GM21619 (cell line): ENCODE measurements around the gene COLQ.
"Not testable (repeated sequence)": the region's sequence is repeated elsewhere in the genome, so short reads cannot be mapped to it uniquely, and the experiment has no call there.

Experiments
- ATAC-seq: cut with Tn5 transposase; IDR thresholded peaks from one replicate; pipeline ENCODE4 v1.9.1; 2021; ENCODE audit not compliant: unreplicated experiment

The COLQ gene

DNA sequence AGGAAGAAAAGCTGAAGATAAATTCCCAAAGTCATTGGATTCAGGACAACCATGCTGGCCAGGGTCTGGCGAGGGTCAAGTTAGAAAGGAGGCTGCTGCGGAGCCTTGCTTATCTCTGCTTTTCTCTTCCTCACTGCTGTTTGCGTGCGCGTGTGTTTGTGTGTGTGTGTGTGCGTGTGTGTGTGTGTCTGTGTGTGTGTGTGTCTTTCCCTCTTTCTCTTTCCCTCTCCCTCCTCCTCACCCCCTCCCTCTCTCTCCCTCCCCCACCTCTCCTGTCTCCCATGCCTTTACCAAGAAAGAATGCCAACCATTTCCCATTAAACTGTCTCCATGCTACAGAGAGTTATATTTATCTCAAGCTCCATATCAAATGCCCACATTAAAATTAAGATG lies at the start of gene COLQ:
Gene COLQ, minus strand, starts transcription at position 134 of the 393 bp plus-strand sequence. Its CDS starts 81 bp downstream, at position 53.
- ATAC-seq, result no peak

DNA sequence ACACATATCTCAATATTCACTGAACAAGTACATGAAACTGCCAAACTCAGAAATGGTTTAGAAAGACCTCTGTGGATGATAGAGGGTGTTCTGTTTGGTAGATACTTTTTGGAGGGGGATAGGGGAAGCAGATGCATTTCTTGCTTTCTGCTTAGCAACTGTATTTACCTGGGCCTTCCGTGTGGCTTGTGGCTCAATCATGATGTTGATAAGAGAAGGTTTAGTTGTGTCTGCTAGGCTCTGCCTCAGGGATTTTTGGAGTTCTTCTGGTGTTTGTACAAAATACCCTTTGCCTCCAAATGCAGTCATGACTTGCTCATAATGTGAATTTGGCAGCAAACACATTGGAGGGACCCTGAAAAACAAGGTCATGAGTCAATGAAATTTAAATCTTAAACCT lies 41.7 kb upstream of the COLQ start:
- no peak for ATAC-seq

DNA sequence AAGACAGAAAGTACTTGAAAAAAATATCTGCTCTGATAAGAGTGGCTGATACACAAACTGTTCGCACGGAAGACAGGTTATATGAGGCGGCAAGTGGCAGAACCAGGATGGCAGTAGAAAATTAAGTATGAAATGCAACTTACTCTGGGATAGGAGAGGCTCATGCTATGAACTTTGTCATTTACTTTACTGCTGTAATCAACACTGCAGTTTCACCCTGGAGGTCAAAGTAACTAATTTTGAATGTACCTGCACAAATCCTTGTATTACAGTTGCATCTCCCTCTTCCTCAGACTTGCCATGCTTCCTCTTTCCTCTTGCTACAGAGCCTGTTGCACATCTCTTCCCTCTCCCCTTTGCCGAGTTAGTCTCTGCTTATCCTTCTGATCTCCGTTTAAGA lies 41.1 kb upstream of the COLQ start:
- ATAC-seq, result no peak

DNA sequence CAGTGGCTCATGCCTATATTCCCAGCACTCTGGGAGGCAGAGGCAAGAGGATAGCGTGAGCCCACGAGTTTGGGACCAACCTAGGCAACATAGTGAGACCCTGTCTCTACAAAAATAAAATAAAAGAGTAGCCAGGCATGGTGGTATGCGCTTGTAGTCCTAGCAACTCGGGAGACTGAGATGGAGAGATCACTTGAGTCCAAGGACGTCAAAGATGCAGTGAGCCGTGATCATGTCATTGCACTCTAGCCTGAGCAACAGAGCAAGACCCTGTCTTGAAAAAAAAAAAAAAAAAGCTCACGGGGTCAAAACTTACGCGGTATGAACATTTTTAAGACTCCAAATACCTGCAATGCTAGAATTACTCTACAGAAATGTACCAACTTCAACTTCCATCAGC lies 37.1 kb upstream of the COLQ start:
- no peak for ATAC-seq

DNA sequence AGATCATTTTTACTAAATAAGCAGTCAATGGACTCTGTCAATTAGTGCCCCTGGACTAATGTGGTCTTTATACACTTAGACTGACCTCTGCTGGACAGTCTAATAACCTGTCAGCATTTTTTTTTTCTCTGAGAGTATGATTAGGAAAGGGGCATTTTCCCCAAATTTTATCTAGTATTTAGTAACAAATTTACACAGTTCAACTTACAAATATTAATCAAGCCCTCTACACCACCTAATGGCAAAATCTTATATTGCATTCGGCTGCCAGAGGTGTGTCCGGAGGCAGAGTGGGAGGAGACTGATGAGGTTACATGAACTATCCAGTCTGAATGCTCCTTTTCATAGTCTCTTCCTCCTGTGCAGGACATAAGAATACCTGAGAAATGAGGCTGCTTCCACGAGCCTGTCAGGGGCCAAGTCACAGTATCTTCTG lies 36.0 kb upstream of the COLQ start:
- ATAC-seq, result peak; percentile 71

DNA sequence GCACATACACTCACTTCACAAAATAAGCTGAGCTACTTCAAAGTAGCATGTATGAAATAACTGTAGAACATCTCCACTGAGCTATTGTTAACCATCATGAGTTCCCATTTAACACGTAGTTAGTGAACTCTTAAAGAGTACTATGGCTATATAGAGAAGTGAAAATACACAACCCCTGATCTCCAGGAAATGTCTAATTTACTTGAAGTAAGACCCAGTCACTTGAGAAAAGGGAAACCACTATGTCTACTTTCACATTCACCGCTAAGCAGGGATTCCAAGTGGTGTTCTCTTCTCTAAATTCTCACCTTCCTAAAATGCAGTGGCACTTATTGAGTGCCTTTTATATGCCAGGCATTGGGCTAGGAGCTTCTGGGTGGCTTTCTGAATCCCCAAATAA lies 35.0 kb upstream of the COLQ start:
- ATAC-seq, result peak; percentile 86

DNA sequence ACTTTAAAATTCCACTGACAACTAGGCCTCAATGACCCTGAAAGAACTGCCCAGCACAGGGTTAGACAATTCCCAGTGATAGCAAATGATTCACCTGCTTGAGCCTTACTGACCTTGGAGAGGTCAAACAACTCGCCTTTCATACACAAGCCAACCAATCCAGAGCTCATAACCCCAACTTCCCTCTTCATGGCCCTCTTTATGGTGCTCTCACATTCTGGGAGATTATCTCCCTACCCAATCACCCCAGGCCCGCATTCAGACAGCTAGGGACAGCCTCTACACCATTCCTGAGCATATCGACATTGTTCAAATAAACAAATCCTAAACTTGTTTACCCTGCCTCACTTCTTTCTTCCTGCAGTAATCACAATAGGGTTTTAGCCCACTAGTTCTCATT lies 32.2 kb upstream of the COLQ start:
- no peak for ATAC-seq

DNA sequence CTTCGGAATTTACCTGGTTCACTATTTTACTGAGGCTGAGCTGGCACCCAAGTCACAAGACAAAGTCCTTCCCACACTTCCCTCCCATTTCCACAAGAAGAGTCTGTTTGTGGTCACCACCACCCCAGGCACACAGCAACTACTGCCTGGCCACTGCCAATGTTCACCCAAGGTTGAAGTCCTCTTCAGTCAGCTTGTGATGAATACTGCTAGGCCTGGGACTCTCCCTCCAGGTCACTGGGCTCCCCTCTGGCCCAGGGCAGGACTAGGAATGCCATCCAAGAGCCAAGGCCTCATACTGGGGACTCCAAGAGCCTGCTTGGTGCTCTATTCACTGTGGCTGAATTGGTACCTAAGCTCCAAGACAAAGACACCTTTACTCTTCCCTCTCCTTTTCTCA lies 30.4 kb upstream of the COLQ start:
- ATAC-seq, result no peak

DNA sequence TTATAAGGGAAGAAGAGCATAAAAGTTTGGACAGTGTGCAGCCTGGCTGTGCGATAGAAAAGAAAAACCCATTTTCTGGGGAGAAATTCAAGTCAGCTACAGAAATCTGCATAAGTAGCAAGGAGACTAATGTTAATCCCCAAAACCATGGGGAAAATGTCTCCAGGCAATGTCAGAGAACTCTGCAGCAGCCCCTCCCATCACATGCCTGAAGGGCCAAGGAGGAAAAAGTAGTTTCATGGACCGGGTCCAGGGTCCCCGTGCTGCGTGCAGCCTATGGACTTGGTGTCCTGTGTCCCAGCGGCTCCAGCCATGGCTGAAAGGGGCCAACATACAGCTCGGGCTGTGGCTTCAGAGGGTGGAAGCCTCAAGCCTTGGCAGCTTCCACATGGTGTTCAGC lies 28.3 kb upstream of the COLQ start:
- no peak for ATAC-seq

DNA sequence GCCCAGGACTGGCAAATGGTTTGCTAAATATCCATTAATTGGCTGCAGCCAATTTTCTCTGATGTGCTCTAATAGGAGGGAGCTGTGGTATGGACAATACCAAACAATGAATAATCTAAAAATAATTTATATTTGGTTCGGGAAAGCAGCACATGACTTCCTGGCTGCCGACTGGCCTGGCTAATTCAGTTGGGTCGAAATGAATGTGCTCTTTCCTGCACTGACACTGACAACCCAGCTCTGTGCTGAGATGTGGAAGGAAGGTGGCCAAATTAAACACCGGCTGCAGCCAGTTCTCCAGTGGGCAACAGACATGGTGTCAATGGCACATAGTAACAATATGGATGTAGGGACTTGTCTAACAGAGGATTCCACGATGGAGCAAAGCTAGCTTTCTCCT lies 21.1 kb upstream of the COLQ start:
- ATAC-seq, result no peak

DNA sequence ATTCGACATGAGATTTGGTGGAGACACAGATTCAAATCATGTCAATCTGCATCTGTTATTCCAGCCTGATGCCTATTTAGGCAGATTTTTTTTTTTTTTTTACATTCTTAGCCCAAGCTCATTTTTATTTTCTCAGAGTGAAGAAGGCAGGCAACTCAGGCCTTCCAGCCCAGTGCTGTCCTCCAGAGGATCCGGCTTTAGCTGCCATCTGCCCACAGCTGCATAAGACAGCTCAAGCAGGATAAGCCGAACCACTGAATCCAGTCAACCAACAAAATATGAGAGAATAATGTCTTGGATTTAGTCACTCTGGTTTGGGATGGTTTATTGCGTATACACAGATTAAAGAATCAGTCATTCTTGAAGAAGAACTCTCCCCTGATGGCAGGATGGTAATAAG lies 19.9 kb upstream of the COLQ start:
- no peak for ATAC-seq

DNA sequence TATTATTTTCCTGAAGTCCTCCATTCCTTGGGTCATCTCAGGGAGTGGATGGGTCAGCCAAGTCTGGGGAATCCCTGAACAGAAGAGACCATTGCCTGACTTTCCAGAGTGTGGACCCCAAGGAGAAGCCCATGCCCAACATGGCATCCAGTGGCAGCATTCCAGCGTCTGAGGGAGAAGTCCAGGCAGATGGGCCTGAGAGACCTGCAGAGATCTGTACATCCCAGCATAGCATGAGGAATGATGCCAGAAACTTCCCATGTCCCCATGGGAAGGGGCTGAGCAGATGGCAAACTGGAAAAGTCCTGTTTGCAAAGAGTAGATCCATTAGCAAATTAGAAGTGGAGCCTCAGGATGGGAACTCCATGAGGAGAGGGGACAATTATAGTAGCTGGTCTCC lies 17.6 kb upstream of the COLQ start:
- no peak for ATAC-seq

DNA sequence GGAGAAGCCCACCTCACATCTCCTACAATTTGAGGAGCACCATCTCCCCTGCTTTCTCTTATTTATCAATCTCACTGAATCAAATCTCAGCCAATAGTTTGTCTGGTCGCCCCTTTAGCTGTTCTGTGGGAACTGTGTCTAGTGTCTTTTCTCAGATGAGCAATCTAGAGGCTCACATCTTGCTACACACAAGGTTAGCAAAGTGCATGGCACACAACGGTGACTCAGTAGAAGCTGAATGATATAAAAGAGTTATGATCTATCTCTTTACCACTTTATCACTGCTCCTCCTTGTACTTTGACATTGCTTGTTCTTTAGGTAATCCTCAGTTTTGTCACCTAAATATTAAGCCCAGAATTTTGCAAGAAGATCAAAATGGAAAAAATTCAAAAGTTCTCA lies 16.8 kb upstream of the COLQ start:
- ATAC-seq, result no peak

DNA sequence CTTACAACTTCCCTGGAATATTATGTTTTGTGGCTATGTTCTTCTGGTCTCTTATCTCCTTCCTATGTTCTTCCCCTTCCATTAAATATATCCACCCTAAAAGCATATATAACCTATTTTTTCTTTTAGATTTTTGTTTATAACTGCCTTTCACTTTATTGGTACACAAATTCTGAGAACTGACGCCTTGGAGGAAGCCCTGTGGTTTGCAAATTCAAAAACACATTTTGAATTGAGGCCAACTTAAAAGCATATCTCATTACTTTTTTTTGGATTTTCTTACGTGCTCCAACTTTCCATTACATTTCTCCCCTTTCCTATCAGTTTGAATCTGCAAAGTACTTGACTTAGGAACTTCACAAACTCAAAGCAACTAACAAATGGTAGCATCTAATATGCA lies 15.3 kb upstream of the COLQ start:
- ATAC-seq, result no peak

DNA sequence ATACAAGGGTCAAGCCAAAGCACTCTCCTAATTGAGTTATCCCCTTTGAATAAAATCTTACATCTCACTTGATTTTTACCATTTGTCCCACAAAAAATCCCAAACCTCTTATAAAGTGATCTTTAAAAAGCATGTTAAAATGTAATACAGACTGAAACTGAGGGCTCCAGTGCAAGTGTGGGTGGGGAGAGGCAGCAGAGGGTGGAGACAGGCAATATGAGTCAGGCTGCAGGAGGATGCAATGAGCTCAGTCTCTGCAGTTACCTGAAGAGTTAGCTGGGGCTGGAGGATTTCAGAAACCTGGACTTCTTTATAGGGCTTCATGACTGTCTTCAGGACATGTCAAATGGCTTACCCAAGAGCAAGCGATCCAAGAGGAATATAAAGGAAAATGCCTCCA lies 14.2 kb upstream of the COLQ start:
- no peak for ATAC-seq

DNA sequence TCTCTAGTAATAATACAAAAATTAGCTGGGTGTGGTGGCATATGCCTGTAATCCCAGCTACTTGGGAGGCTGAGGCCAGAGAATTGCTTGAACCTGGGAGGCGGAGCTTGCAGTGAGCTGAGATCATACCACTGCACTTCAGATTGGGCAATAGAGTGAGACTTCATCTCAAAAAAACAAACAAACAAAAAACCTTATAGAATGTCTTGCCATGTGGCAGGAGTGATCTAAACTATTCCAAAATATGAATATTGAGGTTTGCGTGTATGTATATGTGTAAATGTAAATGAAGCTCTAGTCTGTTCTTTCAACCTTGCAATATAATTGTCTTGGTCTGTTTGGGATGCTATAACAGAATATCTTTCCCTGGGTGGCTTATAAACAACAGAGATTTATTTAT lies 11.1 kb upstream of the COLQ start:
- not testable (repeated sequence) for ATAC-seq

DNA sequence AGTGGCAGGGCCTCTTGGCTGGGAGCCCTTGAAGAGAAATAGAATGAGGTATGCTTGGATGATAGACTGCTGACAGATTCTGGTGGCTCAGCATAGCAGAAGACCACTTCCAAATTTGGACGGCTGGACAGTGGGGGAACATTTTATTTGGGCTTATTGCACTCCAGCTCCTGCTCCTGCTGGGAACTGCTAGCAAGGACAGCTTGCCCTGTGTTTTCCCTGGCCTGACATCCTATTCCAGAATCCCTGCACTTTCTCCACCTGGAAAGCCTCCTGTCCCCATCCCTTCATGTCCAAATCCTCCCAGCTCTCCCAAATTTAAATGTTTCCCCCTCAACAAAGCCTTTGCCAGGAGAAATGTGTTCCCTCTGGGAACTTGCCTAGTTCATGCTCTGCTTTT lies 9.8 kb upstream of the COLQ start:
- ATAC-seq, result no peak

DNA sequence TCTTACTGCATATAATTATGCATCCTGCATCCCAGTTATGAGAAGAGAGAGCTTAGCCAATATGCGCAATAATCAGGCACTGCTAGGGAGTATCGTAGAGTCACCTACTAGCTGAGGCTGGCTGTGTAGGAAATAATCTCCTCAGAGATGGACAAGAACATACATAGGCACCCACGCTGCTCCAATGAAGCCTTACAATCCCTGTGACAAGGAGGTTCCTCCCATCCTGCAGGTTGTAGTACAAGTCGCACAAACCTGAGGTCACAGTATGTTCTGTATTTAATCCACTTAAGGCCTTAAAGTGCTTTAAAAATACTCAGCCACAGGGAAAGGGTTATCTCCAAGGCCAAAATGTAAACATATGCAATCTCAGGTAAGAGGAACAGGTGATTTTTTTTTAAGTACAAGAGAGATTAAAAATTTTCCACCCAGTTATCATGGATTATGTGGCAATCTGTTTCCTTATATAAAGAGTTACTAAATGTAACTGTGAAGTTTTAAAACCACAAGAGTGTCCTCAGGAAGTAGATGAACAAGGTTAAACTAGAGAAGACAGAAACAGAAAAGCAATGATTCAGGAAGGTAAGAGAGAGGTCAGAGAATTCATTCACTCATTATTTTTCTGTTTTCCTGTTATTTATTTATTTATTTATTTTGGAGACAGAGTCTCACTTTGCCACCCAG lies 7.5 kb upstream of the COLQ start:
- ATAC-seq, result no peak

DNA sequence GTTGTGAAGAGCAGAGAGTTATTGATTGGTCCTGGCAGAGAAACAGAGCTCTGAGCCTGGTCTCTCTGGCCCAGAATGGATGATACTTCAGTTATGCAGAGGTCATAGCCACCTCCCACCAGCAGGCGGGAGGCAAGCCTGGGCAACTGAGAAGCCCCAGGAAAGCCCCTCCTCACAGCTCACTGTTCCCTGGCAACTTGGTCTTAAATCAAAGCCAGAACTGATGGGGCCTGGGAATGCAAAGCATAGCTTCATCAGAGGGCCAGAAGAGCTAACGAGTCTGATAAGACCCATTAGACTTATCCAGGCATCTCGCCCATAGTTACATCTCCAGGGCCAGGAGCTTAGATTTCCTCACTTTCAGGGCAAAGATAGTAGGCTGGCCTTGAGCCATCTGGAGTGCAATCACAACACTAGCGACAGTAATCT lies 5.5 kb upstream of the COLQ start:
- ATAC-seq, result no peak

DNA sequence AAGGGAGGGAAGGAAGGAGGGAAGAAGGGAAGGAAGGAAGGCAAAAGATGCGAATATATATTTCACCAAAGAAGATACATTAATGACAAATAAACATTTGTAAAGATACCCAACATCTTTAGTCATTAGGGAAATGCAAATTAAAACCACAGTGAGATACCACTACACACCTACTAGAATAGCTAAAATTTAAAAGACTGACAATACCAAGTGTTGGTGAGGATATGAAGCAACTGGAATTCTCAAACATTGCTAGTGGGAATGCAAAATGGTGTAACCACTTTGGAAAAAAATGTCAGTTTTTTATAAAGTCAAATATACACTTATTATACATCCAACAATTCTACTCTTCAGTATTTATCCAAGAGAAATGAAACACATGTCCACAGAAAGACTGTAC lies 4.3 kb upstream of the COLQ start:
- ATAC-seq, result no peak

DNA sequence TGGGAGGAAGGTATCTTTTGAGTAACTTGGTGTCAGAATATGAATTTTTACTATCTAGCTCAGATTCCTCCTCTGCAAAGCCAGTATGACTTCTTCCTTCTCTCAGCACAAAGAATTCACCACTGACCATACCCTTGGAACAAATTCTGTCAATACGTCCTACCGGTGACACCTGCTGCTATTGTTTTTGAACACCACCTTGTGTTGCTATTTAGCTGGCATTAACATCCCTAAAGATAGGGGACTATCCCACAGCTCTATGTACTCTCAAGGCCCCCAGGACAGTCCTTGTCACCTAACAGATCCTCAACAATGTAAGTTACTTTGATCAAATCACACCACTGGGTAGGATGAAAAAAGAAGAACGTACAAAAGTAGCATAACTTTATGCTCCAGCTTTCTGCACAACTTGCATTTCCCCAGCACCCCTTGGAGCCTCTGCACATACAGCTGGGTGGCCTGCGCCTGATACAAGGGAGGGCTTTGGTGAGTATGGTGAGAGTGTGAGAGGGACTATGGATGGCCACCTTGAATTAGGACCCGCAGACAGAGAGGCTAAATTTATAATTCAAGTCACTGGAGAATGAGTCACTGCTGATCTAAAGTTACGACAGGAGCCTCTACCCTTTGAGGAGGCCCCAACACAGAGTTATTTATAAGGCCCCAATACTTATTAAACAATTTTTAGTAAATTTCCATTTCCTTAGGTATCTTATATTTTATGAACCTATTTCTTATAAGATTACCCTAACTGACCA lies 2.3 kb upstream of the COLQ start:
- no peak for ATAC-seq

DNA sequence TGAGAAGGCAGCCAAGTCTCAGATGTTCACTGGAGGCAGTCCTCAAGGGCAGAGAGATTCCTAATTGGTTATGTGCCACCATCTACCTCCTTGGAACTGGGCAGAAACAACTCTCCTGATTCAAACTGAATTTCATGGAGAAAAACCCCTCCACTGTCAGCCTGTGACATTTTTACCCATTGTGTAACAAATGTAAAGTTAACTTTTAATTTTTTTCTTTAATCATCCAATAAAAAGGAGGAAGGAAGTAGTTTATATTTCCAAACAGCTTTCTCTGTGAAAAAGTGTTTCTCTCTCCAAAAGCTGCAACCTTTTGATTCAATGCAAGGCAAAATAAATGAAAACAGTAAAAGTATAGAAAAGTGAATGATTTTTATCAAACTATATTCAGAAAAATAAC lies 510 bp upstream of the COLQ start:
- no peak for ATAC-seq
